ENCODE results near the gene MTRF1L.

DNA sequence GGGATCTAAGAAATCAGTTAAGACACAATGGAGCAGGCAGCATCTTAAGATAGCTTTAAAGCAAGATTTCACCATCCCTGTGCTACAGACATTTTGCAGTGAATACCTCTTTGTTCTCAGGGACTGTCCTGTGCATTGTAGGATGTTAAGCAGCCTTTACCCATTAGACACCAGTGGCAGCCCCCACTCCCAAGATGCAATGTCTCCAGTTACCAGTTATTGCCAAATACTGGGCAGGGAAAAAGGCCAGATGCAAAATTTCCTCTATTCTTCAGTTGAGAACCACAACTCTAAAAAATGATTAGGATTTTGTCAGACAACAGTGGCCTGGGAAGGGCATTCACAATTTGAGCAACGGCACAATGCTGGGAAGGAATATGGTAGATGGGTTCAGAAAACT lies 25.8 kb downstream of the MTRF1L start:
- TF ChIP-seq, protein P1, sequence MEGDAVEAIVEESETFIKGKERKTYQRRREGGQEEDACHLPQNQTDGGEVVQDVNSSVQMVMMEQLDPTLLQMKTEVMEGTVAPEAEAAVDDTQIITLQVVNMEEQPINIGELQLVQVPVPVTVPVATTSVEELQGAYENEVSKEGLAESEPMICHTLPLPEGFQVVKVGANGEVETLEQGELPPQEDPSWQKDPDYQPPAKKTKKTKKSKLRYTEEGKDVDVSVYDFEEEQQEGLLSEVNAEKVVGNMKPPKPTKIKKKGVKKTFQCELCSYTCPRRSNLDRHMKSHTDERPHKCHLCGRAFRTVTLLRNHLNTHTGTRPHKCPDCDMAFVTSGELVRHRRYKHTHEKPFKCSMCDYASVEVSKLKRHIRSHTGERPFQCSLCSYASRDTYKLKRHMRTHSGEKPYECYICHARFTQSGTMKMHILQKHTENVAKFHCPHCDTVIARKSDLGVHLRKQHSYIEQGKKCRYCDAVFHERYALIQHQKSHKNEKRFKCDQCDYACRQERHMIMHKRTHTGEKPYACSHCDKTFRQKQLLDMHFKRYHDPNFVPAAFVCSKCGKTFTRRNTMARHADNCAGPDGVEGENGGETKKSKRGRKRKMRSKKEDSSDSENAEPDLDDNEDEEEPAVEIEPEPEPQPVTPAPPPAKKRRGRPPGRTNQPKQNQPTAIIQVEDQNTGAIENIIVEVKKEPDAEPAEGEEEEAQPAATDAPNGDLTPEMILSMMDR (IDR thresholded peaks at IDR 0.05; ENCODE audit: low read depth, low read length): no peak
- no peak for TF ChIP-seq EZH2phosphoT487 (IDR thresholded peaks at IDR 0.05; ENCODE audit: low read depth)

Data from OCI-LY3 (cell line).